Measurements from ENCODE around the gene NEB.

The NEB gene

DNA sequence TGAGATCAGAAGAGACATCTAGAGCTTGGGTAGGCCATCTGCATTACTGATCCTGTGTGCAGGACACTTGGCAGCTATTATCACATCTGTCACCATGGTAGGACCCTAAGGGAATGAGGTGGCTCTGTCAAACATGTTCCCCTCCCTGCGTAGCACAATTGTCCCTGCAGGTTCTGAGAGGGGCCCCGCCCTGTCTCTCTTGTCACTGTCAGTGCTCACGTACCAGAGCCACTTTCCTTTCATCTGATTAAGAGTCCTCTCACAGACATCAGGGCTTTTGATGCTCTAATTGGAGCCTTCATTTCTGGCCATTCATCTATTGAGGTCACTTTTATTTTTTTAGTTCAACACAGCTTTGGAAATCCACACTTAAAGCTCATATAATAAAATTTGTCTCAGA is 38.5 kb downstream of the NEB start:
- DNase-seq (ENCODE audit: low spot score) = no peak

DNA sequence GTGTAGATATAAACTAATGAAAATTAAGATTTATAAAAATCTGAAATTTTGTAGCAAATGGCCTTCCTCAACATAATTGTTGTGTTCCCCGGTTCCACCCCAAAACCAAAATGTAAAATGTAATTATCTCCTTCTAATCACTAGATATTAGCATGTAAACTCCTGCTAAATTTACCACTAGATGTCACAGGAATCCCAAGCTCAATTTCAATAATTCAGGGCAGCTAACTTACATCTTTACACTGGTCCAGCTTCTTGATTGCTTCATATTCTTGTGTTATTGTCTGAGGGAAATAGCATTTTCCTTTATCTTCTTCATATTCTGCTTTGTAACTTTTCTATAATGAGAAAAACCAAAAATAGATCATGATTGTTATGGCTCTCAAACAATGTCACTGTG is 42.6 kb downstream of the NEB start:
- DNase-seq (ENCODE audit: low spot score) = no peak

DNA sequence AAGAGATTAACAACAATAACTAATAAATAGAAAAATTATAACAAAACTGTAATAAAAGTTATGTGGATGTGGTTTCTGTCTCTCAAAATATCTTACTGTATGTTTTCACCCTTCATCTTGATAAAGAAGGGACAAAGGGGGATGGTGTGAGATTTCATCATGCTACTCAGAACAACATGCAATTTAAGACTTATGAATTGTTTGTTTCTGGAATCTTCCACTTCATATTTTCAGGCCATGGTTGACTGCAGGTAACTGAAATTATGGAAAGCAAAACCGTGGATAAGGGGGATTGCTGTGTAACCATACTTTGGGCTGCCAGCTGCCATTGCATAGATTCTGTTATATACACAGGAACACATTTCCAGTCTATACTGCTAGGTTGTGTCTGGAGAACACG is 45.6 kb downstream of the NEB start:
- no peak for DNase-seq (ENCODE audit: low spot score)

- no peak for DNase-seq (ENCODE audit: low spot score)
Measured at GRCh38 chr2:151682459-151683003, 51.7 kb downstream of the NEB start.

DNA sequence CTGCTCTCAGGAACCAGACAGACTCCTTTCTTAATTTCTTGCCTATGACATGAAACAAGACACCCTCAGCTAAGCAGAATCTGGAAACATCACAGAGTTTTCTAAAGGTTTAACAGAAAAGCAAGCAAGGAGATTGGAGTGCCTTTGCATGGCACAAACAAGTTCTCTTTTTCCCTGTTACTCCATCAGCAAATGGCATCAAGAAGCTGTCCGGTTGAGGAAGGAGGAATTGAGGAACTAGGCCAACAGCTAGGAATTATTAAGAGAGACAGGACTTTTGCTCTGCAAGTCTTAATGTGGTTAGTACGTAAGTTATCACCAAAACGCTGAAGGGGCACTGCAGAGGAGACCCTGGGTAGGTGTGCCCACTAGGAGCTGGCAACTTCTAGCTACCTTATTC is 53.2 kb downstream of the NEB start:
- no peak for DNase-seq (ENCODE audit: low spot score)

- DNase-seq (ENCODE audit: low spot score) = no peak
Measured at GRCh38 chr2:151679994-151680393, 54.3 kb downstream of the NEB start.

- no peak for DNase-seq (ENCODE audit: low spot score)
Measured at GRCh38 chr2:151678849-151679248, 55.4 kb downstream of the NEB start.

- no peak for DNase-seq (ENCODE audit: low spot score)
Measured at GRCh38 chr2:151673016-151673415, 61.3 kb downstream of the NEB start.

GRCh38 chr2:151672277-151672676 is 62.0 kb downstream of the NEB start:
- no peak for DNase-seq (ENCODE audit: low spot score)

DNA sequence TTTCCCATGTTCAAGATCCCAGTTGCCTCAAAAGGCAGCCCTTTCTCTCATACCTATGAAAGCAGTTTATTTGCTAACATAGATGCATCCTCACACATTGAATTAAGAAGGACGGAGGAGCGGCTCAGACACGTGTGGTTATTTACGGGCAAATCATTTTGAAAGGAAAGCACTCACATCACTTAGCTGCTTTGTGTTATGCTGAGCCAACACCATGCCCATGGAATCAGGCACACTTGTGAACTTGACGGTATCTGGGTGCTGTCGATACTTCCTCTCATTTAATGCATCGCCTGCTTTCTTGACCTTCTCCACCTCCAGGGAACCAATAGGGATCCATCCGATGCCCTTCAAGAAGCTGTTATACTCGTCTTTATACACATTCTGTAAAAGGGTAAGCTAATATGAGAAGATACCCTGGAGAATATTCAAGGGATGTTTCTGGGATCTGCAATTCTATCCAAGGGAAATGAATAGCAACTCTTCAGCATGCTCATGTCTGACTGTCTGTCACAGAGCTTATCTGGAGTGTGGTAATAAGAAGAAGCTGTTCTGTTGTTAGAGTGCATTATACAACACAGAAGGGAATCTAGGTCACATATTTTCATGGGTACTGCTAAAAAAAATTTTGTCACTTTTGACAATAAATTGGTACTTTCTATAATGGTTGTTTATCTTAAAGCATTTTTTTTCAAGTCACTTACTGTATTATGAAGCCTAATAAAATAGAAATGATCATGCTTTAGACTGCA is 63.3 kb downstream of the NEB start:
- DNase-seq (ENCODE audit: low spot score) = no peak

GRCh38 chr2:151670346-151670745 is 63.9 kb downstream of the NEB start:
- DNase-seq (ENCODE audit: low spot score) = no peak

GRCh38 chr2:151669585-151670081 is 64.6 kb downstream of the NEB start:
- no peak for DNase-seq (ENCODE audit: low spot score)

DNA sequence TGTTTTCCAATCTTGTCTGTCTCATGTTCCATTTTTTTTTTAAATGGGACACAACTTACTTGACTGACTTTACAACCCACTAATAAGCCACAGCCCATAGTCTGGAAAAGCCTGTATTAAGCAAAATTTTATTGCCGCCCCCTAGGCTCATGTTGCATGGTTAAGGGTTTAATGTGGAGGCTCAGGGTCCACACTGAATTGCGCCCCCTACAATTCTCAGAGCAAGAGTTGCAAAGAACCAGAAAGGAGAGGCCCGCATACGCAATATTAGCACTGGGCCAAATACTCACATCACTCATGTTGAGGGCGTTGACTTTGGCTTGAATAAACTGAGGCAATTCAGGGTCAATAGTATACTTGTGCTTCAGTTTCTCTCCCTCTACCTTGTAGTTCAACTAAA is 65.5 kb downstream of the NEB start:
- no peak for DNase-seq (ENCODE audit: low spot score)

- no peak for DNase-seq (ENCODE audit: low spot score)
Measured at GRCh38 chr2:151665959-151666358, 68.3 kb downstream of the NEB start.

GRCh38 chr2:151664520-151664919 is 69.8 kb downstream of the NEB start:
- no peak for DNase-seq (ENCODE audit: low spot score)

DNA sequence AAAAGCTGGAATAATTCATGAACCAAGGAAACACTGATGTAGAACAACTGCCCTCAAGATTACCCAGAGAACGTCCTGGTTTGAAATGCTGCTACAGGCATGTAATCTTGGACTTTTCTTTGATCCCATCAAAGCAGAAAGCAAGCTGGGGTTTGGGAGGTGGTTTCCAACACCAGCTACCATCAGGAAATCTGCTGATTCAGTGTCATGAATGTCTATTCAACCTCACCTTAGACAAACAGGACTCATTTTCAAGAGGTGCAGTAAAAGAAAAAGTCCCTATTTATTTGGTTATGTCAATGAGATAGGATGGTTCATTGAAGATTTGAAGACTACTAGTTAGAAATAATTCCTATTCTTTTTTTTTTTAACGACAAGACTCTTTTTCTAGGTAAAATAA is 72.7 kb downstream of the NEB start:
- no peak for DNase-seq (ENCODE audit: low spot score)

DNA sequence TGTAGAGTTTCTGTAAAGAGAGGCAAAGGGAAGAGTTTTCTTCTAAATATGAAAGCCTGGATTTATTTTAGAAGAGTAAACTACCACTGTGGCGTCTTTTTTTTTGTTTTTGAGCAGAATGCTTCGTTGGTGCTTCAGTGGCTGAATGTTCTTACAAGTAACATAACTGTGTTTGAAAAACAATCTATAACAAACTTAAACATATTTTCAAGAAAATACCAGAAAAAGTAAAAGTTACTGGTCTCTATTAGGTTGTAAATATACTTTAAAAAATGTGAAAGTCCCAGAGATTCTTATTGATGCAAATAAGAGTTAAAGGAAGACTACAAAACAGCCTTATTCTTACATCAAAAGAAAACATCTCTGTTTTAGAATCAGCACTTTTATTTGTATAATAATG is 76.2 kb downstream of the NEB start:
- DNase-seq (ENCODE audit: low spot score) = no peak

- DNase-seq (ENCODE audit: low spot score) = no peak
Measured at GRCh38 chr2:151657667-151658076, 76.6 kb downstream of the NEB start.

DNA sequence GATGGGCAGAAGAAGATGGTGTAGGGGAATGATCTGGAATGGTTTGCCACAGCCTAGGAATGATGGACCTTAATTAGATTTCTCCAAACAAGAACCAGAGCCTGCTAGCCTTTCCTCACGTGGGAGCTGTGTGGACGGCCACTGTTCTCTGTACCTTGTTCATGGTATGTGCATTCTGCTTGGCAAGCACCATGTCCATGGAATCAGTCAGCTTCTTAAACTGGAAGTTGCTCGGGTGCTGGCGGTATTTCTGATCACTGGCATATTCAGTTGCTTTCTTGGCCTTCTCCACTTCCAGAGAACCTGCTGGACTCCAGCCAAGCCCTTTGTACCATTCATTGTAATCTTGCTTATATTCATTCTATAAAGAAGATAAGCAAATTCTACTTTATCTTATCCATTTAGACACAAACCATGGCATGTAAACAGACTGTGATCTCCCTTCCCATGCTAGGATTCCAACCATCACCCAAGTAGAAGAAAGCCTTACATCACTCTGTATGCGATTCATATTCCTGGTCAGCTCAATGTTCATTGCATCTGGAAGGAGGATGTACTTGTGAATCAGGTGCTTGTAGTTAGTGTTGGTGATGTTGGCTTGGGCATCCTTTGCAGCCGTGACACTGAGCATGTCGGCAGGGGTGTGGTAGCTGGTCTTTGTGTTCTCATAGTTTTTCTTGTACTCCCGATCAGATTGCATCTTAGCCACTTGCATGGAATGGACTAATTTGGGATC is 78.4 kb downstream of the NEB start:
- DNase-seq (ENCODE audit: low spot score) = no peak

GRCh38 chr2:151654891-151655290 is 79.4 kb downstream of the NEB start:
- DNase-seq (ENCODE audit: low spot score) = no peak

DNA sequence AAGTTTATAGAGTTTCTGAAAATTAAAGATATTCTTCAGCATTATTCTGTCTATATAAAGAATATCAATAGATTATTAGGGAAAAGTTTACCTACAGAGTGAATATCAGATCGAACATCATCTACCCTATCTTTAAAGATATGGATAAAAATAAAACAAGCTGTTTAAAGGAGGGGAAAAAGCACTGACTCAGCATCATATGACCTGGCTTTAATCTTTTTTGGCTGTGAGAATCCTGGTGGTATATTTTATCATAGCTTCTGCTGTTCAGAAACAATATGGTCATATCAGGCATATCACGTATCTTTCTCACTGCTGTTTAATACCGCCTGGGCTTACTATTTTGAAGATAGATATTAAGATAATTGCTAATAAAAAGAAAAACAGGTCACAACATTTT is 80.2 kb downstream of the NEB start:
- DNase-seq (ENCODE audit: low spot score) = no peak

GRCh38 chr2:151651274-151651673 is 83.0 kb downstream of the NEB start:
- DNase-seq (ENCODE audit: low spot score) = no peak

DNA sequence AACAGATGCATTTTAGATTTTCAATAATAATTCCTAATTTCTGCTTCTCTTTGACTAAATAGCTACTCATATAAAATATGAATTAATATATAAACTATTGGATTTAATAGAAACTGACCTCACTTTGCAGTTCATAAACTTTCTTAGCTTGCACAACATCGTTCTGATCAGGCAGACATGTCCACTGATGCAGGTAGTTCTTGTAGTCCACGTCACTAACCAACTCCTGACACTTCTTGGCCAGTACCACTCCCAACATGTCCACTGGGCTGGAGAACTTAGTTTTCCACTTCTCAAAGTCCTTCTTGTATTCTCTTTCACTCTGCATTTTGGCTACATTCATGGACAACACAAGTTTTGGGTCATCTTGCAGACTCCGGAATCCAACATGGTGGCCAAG is 83.8 kb downstream of the NEB start:
- DNase-seq (ENCODE audit: low spot score) = no peak

Measured in hematopoietic multipotent progenitor cell treated with erythropoietin and hydrocortisone succinate and interleukin-3 and kit ligand, for 15 days (in vitro differentiated cells).